Measurements from ENCODE around the gene ELOVL4.

ELOVL4 gene

GRCh38 chr6:79967178-79967577 is 19.8 kb upstream of the ELOVL4 start:
- Histone ChIP-seq H4K20me1 (no peaks in the 10 kb centered on the region), H3K27ac (no peak overlapping the region)

DNA sequence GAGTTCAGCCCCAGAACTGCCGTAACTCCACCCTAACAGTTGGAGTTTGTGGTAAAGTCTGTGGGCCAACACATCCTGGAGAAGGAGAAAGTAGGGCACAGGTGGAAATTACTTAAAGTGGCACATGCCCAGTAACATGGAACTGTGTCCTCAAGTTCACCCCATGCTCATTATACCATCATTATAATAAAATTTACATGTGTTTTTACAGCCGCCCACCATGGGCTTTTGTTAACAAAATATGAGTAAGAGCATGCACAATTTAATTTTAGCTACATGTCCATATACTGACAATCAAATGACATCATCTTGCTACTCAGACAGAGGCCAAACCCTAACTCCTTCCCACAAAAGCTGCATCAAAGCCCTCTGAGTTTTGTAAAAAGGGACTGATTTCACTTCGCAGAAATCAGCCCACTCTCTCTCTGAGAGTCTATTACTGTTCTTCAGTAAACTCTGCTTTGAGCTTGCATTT is 17.3 kb upstream of the ELOVL4 start:
- 0 out of 2 replicates have a peak overlapping the region, but pooled peaks have one; percentile 17 for H3K4me2 ChIP-seq
- H3K9ac ChIP-seq = no peak overlapping the region
- no peaks in the 10 kb centered on the region for H3K9me3 ChIP-seq
- H3K27ac ChIP-seq = no peak overlapping the region
- no peak overlapping the region for H3K4me3 ChIP-seq
- TF ChIP-seq Cebpa-rat (IDR thresholded peaks at IDR 0.05) = no peak
- H3K4me1 ChIP-seq = peaks cover 9% of the 10 kb centered on the region; the same call in 1 of the 2 replicates
- H3K27me3 ChIP-seq = no peaks in the 10 kb centered on the region
- H3K36me3 ChIP-seq = no peaks in the 10 kb centered on the region
- H4K20me1 ChIP-seq = no peaks in the 10 kb centered on the region

More at GRCh38 chr6:79967178-79967577, 19.8 kb upstream of the ELOVL4 start:
- no peak overlapping the region for H3K9ac ChIP-seq
- H3K4me3 ChIP-seq = no peak overlapping the region
- no peak overlapping the region for H3K4me2 ChIP-seq
- peaks cover 9% of the 10 kb centered on the region; the same call in 1 of the 2 replicates for H3K4me1 ChIP-seq
- H3K27me3 ChIP-seq = no peaks in the 10 kb centered on the region
- no peaks in the 10 kb centered on the region for H3K36me3 ChIP-seq
- peaks cover 4% of the 10 kb centered on the region; the same call in 1 of the 2 replicates for H3K9me3 ChIP-seq
- TF ChIP-seq Cebpa-rat (IDR thresholded peaks at IDR 0.05) = no peak

GRCh38 chr6:79954849-79955248 is 7.5 kb upstream of the ELOVL4 start:
- TF ChIP-seq Cebpa-rat (IDR thresholded peaks at IDR 0.05) = no peak
- Histone ChIP-seq H3K27me3 (no peaks in the 10 kb centered on the region), H3K4me2 (no peak overlapping the region), H3K36me3 (no peaks in the 10 kb centered on the region), H4K20me1 (no peaks in the 10 kb centered on the region), H3K4me1 (no peaks in the 10 kb centered on the region), H3K9me3 (no peaks in the 10 kb centered on the region), H3K9ac (no peak overlapping the region), H3K27ac (no peak overlapping the region), H3K4me3 (no peak overlapping the region)

GRCh38 chr6:79949233-79949632 is 1.9 kb upstream of the ELOVL4 start:
- H3K27me3 ChIP-seq = no peaks in the 10 kb centered on the region
- peaks cover 5% of the 10 kb centered on the region; the same call in 1 of the 2 replicates for H3K9me3 ChIP-seq
- no peaks in the 10 kb centered on the region for H4K20me1 ChIP-seq
- H3K9ac ChIP-seq = no peak overlapping the region
- no peak overlapping the region for H3K4me2 ChIP-seq
- no peak for TF ChIP-seq Cebpa-rat (IDR thresholded peaks at IDR 0.05)
- no peak overlapping the region for H3K27ac ChIP-seq
- no peak overlapping the region for H3K4me3 ChIP-seq
- no peaks in the 10 kb centered on the region for H3K36me3 ChIP-seq
- H3K4me1 ChIP-seq = no peaks in the 10 kb centered on the region

DNA sequence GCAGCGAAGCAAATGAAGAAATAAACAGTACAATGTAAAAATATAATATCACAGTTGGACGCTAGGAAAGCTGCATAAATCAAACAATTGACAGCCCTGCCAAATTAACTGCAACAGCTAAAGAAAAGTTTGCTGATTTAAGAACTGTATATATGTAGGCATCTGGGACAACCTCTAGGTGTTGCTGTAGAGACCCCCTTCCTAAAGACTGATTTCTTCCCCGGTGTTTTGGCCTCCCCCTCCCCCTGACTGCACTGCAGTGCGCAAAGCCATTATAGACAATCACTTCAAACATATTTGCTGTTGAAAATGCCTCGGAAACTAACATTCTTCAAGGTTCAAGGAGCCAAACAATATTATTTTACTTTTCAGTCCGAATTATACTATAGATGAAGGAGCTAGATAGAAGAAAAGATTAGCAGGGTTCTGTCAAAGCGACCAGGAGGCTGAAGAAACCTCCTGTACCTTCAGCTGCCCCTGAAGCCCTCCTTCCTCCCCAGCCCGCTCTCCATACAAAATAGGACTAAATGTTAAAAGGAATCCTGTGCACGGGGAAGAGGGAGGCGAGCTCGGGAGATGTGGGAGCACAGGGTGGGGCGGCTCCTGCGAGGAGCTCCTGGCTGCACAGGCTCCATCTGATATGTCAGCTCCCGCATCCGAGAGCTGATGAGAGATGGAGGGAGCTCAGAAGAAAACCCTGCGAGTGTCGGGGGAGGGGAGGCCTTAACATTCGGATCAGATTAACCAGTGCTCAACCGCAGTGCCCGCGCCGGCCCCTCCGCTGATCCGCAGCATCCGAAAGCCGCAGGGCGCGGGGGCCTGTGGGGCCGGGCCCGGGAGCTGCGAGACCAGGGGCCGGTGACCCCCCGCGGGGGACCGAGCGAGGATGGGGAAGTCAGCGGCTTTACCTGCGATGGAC is 822 bp downstream of the ELOVL4 start:
- H3K27ac ChIP-seq = no peak overlapping the region
- H3K4me1 ChIP-seq = no peaks in the 10 kb centered on the region
- H3K9ac ChIP-seq = no peak overlapping the region
- H3K27me3 ChIP-seq = no peaks in the 10 kb centered on the region
- H4K20me1 ChIP-seq = no peaks in the 10 kb centered on the region
- H3K9me3 ChIP-seq = peaks cover 5% of the 10 kb centered on the region; the same call in 1 of the 2 replicates
- no peak for TF ChIP-seq Cebpa-rat (IDR thresholded peaks at IDR 0.05)
- H3K4me2 ChIP-seq = no peak overlapping the region
- no peak overlapping the region for H3K4me3 ChIP-seq
- no peaks in the 10 kb centered on the region for H3K36me3 ChIP-seq

GRCh38 chr6:79943133-79943532 is 4.2 kb downstream of the ELOVL4 start:
- no peaks in the 10 kb centered on the region for H3K4me1 ChIP-seq
- no peak overlapping the region for H3K9ac ChIP-seq
- no peak overlapping the region for H3K27ac ChIP-seq
- no peak overlapping the region for H3K4me2 ChIP-seq
- H3K9me3 ChIP-seq = peaks cover 5% of the 10 kb centered on the region; the same call in 1 of the 2 replicates
- H3K4me3 ChIP-seq = no peak overlapping the region
- no peak for TF ChIP-seq Cebpa-rat (IDR thresholded peaks at IDR 0.05)
- no peaks in the 10 kb centered on the region for H3K27me3 ChIP-seq
- H3K36me3 ChIP-seq = no peaks in the 10 kb centered on the region
- no peaks in the 10 kb centered on the region for H4K20me1 ChIP-seq

DNA sequence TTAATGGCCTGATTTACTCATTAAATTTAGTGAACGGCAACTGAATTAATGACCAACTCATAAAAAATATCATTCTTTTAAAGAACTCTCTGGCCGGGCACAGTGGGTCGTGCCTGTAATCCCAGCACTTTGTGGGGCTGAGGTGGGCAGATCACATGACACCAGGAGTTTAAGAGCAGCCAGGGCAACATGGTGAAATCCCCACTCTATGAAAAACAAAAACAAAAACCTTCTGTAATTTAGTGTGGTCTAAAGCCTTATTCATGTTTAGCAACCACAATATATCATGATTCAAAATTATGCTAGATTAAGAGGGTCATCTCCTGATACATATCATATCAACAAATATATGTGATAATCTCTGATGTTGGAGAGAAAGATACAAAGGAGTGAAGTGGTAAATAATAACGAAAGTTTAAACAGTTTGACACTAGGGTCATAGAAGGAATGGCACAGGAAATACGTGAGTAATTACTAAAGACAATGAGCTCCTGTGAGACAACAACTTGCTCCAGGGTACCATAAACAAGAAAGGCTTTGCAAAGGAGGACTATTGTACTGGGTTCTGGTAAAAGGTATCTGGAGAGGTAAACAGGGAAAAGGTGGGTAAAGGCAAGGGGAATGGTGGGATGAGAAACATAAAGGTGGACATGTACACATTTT is 5.7 kb downstream of the ELOVL4 start:
- no peaks in the 10 kb centered on the region for H4K20me1 ChIP-seq
- TF ChIP-seq Cebpa-rat (IDR thresholded peaks at IDR 0.05) = no peak
- H3K4me1 ChIP-seq = no peaks in the 10 kb centered on the region
- no peaks in the 10 kb centered on the region for H3K36me3 ChIP-seq
- no peak overlapping the region for H3K9ac ChIP-seq
- H3K9me3 ChIP-seq = no peaks in the 10 kb centered on the region
- no peak overlapping the region for H3K4me3 ChIP-seq
- H3K27ac ChIP-seq = no peak overlapping the region
- no peak overlapping the region for H3K4me2 ChIP-seq
- no peaks in the 10 kb centered on the region for H3K27me3 ChIP-seq

GRCh38 chr6:79928478-79928998 is 18.8 kb downstream of the ELOVL4 start:
- no peaks in the 10 kb centered on the region for H3K4me1 ChIP-seq
- no peaks in the 10 kb centered on the region for H3K27me3 ChIP-seq
- H3K9ac ChIP-seq = no peak overlapping the region
- TF ChIP-seq Cebpa-rat (IDR thresholded peaks at IDR 0.05) = no peak
- no peak overlapping the region for H3K4me2 ChIP-seq
- H3K9me3 ChIP-seq = no peaks in the 10 kb centered on the region
- H4K20me1 ChIP-seq = no peaks in the 10 kb centered on the region
- no peak overlapping the region for H3K27ac ChIP-seq
- H3K36me3 ChIP-seq = no peaks in the 10 kb centered on the region
- no peak overlapping the region for H3K4me3 ChIP-seq

DNA sequence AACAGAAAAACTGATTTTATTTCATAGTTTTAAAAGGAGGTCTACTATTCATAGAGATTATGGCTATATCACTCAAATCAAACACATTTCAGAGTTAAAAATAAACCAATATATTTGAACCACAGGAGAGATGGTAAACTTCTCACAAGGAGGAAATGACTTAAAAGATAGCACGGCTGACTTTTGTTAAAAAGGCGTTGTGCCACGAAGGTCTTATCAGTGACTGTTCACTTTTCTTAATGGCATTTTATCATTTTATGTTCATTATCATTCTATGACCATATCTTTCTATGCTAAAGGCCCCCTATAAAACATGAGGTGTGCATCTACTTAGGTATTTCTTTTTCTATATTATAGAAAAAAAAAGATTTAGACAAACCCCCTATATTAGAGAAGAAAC is 19.6 kb downstream of the ELOVL4 start:
- H3K9me3 ChIP-seq = no peaks in the 10 kb centered on the region
- H3K4me3 ChIP-seq = no peak overlapping the region
- no peaks in the 10 kb centered on the region for H4K20me1 ChIP-seq
- no peaks in the 10 kb centered on the region for H3K27me3 ChIP-seq
- no peak overlapping the region for H3K27ac ChIP-seq
- no peak for TF ChIP-seq Cebpa-rat (IDR thresholded peaks at IDR 0.05)
- H3K4me1 ChIP-seq = no peaks in the 10 kb centered on the region
- no peak overlapping the region for H3K9ac ChIP-seq
- no peak overlapping the region for H3K4me2 ChIP-seq
- no peaks in the 10 kb centered on the region for H3K36me3 ChIP-seq

GRCh38 chr6:79923270-79923669 is 24.1 kb downstream of the ELOVL4 start:
- H3K27me3 ChIP-seq = no peaks in the 10 kb centered on the region
- no peaks in the 10 kb centered on the region for H3K36me3 ChIP-seq
- H3K9me3 ChIP-seq = no peaks in the 10 kb centered on the region
- no peak overlapping the region for H3K9ac ChIP-seq
- TF ChIP-seq Cebpa-rat (IDR thresholded peaks at IDR 0.05) = no peak
- no peak overlapping the region for H3K4me2 ChIP-seq
- H3K4me3 ChIP-seq = no peak overlapping the region
- no peaks in the 10 kb centered on the region for H3K4me1 ChIP-seq
- no peak overlapping the region for H3K27ac ChIP-seq
- H4K20me1 ChIP-seq = no peaks in the 10 kb centered on the region

All from BLaER1 (cell line).